Neural progenitor cell (in vitro differentiated cells): ENCODE results near the gene AMACR. TPM values are rescaled to one million over a fixed set of nuclear protein-coding genes. Genes with fewer than 3 reads are reported as not detected.

Source experiments
- DNase-seq: peaks from one replicate; pipeline ENCODE4 v3.0.0-alpha.2; 2016; ENCODE audit warnings: low spot score
- H2AFZ ChIP-seq: fragments of 200-600 bp; sonication (generic); replicated peaks from 2 replicates; pipeline ENCODE4 v1.6.1; 2016; ENCODE audit warnings: antibody characterized with exemption
- H3F3A ChIP-seq: fragments of 200-600 bp; sonication (generic); 2 replicates; pipeline ENCODE4 v1.6.1; 2016; ENCODE audit warnings: antibody characterized with exemption, low read depth
- H3K27ac ChIP-seq: fragments of 200-600 bp; sonication (generic); 2 replicates; pipeline ENCODE4 v1.5.1; 2016; ENCODE audit warnings: mild to moderate bottlenecking
- H3K27me3 ChIP-seq: fragments of 200-600 bp; sonication (generic); 2 replicates; pipeline ENCODE4 v1.6.1; 2016; ENCODE audit warnings: mild to moderate bottlenecking, moderate library complexity
- H3K36me3 ChIP-seq: fragments of 200-600 bp; sonication (generic); 2 replicates; pipeline ENCODE4 v1.5.1; 2016
- H3K4me1 ChIP-seq: fragments of 200-600 bp; sonication (generic); 2 replicates; pipeline ENCODE4 v1.6.1; 2016; ENCODE audit warnings: mixed run types
- H3K4me2 ChIP-seq: fragments of 200-600 bp; sonication (generic); 2 replicates; pipeline ENCODE4 v1.6.1; 2016
- H3K4me3 ChIP-seq: fragments of 200-600 bp; sonication (generic); 2 replicates; pipeline ENCODE4 v1.5.1; 2016
- H3K79me2 ChIP-seq: fragments of 200-600 bp; sonication (generic); 2 replicates; pipeline ENCODE4 v1.6.1; 2016; ENCODE audit warnings: low read depth
- H3K9ac ChIP-seq: fragments of 200-600 bp; sonication (generic); 2 replicates; pipeline ENCODE4 v1.6.1; 2016
- H3K9me3 ChIP-seq: fragments of 200-600 bp; sonication (generic); 2 replicates; pipeline ENCODE4 v1.5.1; 2016; ENCODE audit warnings: low read depth
- H4K20me1 ChIP-seq: fragments of 200-600 bp; sonication (generic); 2 replicates; pipeline ENCODE4 v1.6.1; 2016; ENCODE audit warnings: low read depth
- H3K27ac Mint-ChIP-seq: 3 replicates; pipeline ENCODE4 v1.8.0; 2021; ENCODE audit warnings: mixed read lengths
- H3K27me3 Mint-ChIP-seq: 2 replicates; pipeline ENCODE4 v1.8.0; 2022; ENCODE audit warnings: low read depth, mild to moderate bottlenecking, inconsistent platforms, moderate library complexity, mixed read lengths; ENCODE audit not compliant: insufficient read depth
- H3K36me3 Mint-ChIP-seq: 3 replicates; pipeline ENCODE4 v1.8.0; 2021; ENCODE audit warnings: mixed read lengths
- H3K4me1 Mint-ChIP-seq: 3 replicates; pipeline ENCODE4 v1.8.0; 2021; ENCODE audit warnings: mixed read lengths
- H3K4me3 Mint-ChIP-seq: 3 replicates; pipeline ENCODE4 v1.8.0; 2021; ENCODE audit warnings: mild to moderate bottlenecking, moderate library complexity, mixed read lengths
- H3K9me3 Mint-ChIP-seq: 3 replicates; pipeline ENCODE4 v1.8.0; 2020; ENCODE audit warnings: mixed read lengths
- EZH2 ChIP-seq: fragments of 200-600 bp; sonication (generic); IDR thresholded peaks from 2 replicates; pipeline ENCODE4 v1.6.1; 2017; ENCODE audit warnings: antibody characterized with exemption, mild to moderate bottlenecking, moderate library complexity
- EZH2phosphoT487 ChIP-seq: fragments of 200-600 bp; sonication (generic); IDR thresholded peaks from 2 replicates; pipeline ENCODE4 v1.6.1; 2017; ENCODE audit warnings: antibody characterized with exemption
- total RNA-seq: library from RNA; depleted of rRNA; stranded (reverse); fragments of >200 nt; gene quantifications from 2 replicates; pipeline ENCODE4 v1.2.3, GENCODE V29; 2015; ENCODE audit warnings: low replicate concordance
- TF ChIP-seq, protein P1 (sequence below): fragments of 200-600 bp; sonication (generic); IDR thresholded peaks from 2 replicates; pipeline ENCODE4 v1.5.1; 2017; ENCODE audit warnings: antibody characterized with exemption, mild to moderate bottlenecking

The AMACR gene
- total RNA-seq, 1 donor from 2014 or later: 14.9 TPM

- Histone ChIP-seq H2AFZ (peak overlapping the region; percentile 90), H3K4me1 (peaks cover 23% of the 10 kb centered on the region), H3K27me3 (no peaks in the 10 kb centered on the region), H3K27ac (no peak overlapping the region), H3F3A (peaks cover 13% of the 10 kb centered on the region), H3K36me3 (no peaks in the 10 kb centered on the region), H3K9ac (no peak overlapping the region), H3K4me3 (no peak overlapping the region), H3K9me3 (no peaks in the 10 kb centered on the region), H4K20me1 (no peaks in the 10 kb centered on the region), H3K79me2 (no peaks in the 10 kb centered on the region), H3K4me2 (peak overlapping the region; percentile 20)
- Mint-ChIP-seq H3K9me3 (no peaks in the 10 kb centered on the region), H3K27ac (no peak overlapping the region), H3K36me3 (no peaks in the 10 kb centered on the region), H3K4me1 (no peaks in the 10 kb centered on the region), H3K4me3 (no peak overlapping the region), H3K27me3 (no peaks in the 10 kb centered on the region)
- peak; percentile 17 for DNase-seq
- TF ChIP-seq, protein P1, sequence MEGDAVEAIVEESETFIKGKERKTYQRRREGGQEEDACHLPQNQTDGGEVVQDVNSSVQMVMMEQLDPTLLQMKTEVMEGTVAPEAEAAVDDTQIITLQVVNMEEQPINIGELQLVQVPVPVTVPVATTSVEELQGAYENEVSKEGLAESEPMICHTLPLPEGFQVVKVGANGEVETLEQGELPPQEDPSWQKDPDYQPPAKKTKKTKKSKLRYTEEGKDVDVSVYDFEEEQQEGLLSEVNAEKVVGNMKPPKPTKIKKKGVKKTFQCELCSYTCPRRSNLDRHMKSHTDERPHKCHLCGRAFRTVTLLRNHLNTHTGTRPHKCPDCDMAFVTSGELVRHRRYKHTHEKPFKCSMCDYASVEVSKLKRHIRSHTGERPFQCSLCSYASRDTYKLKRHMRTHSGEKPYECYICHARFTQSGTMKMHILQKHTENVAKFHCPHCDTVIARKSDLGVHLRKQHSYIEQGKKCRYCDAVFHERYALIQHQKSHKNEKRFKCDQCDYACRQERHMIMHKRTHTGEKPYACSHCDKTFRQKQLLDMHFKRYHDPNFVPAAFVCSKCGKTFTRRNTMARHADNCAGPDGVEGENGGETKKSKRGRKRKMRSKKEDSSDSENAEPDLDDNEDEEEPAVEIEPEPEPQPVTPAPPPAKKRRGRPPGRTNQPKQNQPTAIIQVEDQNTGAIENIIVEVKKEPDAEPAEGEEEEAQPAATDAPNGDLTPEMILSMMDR: no peak
- TF ChIP-seq EZH2phosphoT487: no peak
- no peak for TF ChIP-seq EZH2
These were observed 32.0 kb downstream of the AMACR start for GRCh38 chr5:33975852-33976251.

DNA sequence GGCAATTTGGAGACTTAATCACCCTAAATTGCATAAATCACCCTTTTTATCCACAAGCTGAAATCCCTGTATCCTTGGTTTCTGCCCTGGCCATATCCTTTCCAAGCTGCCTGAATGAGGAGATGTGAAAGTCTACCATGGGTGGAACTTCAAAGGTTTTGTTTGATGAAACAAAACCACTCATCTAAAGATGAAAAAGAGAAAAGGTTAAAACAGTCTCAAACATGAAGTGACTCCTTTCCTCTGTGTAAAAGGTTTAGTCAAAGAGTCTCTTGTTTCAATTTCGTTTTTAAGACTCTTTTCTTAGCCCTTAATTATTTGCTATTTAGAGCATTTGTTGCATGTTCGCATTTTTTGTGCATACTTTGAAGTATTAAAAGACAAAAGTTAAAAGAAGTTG is 34.6 kb downstream of the AMACR start:
- H2AFZ ChIP-seq: peak overlapping the region; percentile 26
- no peak for DNase-seq
- H3K36me3 ChIP-seq: no peaks in the 10 kb centered on the region
- no peaks in the 10 kb centered on the region for H3K27me3 Mint-ChIP-seq
- H3K79me2 ChIP-seq: no peaks in the 10 kb centered on the region
- no peaks in the 10 kb centered on the region for H3K27me3 ChIP-seq
- H3K4me1 ChIP-seq: peaks cover 23% of the 10 kb centered on the region
- no peaks in the 10 kb centered on the region for H4K20me1 ChIP-seq
- H3F3A ChIP-seq: peaks cover 9% of the 10 kb centered on the region
- no peaks in the 10 kb centered on the region for H3K36me3 Mint-ChIP-seq
- peaks cover under 1% of the 10 kb centered on the region for H3K4me1 Mint-ChIP-seq
- no peaks in the 10 kb centered on the region for H3K9me3 ChIP-seq
- no peak overlapping the region for H3K4me3 Mint-ChIP-seq
- TF ChIP-seq EZH2 (no peak), EZH2phosphoT487 (no peak)
- TF ChIP-seq, protein P1: no peak
- no peak overlapping the region for H3K9ac ChIP-seq
- H3K27ac Mint-ChIP-seq: no peak overlapping the region
- H3K27ac ChIP-seq: no peak overlapping the region
- H3K9me3 Mint-ChIP-seq: no peaks in the 10 kb centered on the region
- no peak overlapping the region for H3K4me2 ChIP-seq
- H3K4me3 ChIP-seq: no peak overlapping the region

- peaks cover 3% of the 10 kb centered on the region for H3K4me1 Mint-ChIP-seq
- Histone ChIP-seq H3K79me2 (no peaks in the 10 kb centered on the region), H3K9me3 (no peaks in the 10 kb centered on the region), H3K4me2 (no peak overlapping the region), H3K27ac (no peak overlapping the region), H2AFZ (peak overlapping the region; percentile 87), H3K27me3 (no peaks in the 10 kb centered on the region), H3K9ac (no peak overlapping the region), H4K20me1 (no peaks in the 10 kb centered on the region), H3K36me3 (no peaks in the 10 kb centered on the region), H3K4me1 (peaks cover 12% of the 10 kb centered on the region), H3F3A (no peaks in the 10 kb centered on the region), H3K4me3 (no peak overlapping the region)
- no peaks in the 10 kb centered on the region for H3K36me3 Mint-ChIP-seq
- no peaks in the 10 kb centered on the region for H3K27me3 Mint-ChIP-seq
- H3K4me3 Mint-ChIP-seq: no peak overlapping the region
- no peak overlapping the region for H3K27ac Mint-ChIP-seq
- no peaks in the 10 kb centered on the region for H3K9me3 Mint-ChIP-seq
- TF ChIP-seq EZH2phosphoT487: no peak
- TF ChIP-seq, protein P1: peak; percentile 78
- DNase-seq: peak; percentile 64
These were observed 38.0 kb downstream of the AMACR start for GRCh38 chr5:33969572-33970452.
